Gastrocnemius medialis (tissue), 4 donors: ENCODE measurements around the gene MOB1B. TPM values are rescaled to one million over a fixed set of nuclear protein-coding genes. Genes with fewer than 3 reads are reported as not detected.
"Not testable (repeated sequence)": the region's sequence is repeated elsewhere in the genome, so short reads cannot be mapped to it uniquely, and the experiment has no call there.

Experiments used
- ATAC-seq, 2 donors: fragments of 150-250 bp; one replicate each; pipeline ENCODE4 v1.9.1; 2016
- DNase-seq, 2 donors: peaks; one replicate each; pipeline ENCODE4 v3.0.0-alpha.2; 2019
- H3K27ac ChIP-seq, 4 donors: fragments of 200-600 bp; sonication (generic); 1 replicate in 1 of 4; 2 replicates in 3 of 4; pipeline ENCODE4 v1.5.1; 2016 to 2018; ENCODE audit warnings: mild to moderate bottlenecking in 2 of 4, moderate library complexity in 1 of 4
- H3K27me3 ChIP-seq, 3 donors: fragments of 200-600 bp; sonication (generic) in 2 of 3; 1 replicate in 1 of 3; 2 replicates in 2 of 3; pipeline versions ENCODE4 v1.5.1 to v1.6.0; 2016 to 2019; ENCODE audit warnings: mild to moderate bottlenecking in 1 of 3, moderate library complexity in 1 of 3
- H3K36me3 ChIP-seq, 2 donors: fragments of 200-600 bp; sonication (generic) in 1 of 2; one replicate each; pipeline ENCODE4 v1.5.1; 2017 to 2018
- H3K4me1 ChIP-seq, 2 donors: fragments of 200-600 bp; sonication (generic) in 1 of 2; one replicate each; pipeline ENCODE4 v1.5.1; 2016 to 2017; ENCODE audit warnings: mild to moderate bottlenecking in 2 of 2
- H3K4me3 ChIP-seq, 4 donors: fragments of 200-600 bp; sonication (generic) in 3 of 4; 1 replicate in 1 of 4; 2 replicates in 3 of 4; pipeline ENCODE4 v1.5.1; 2016 to 2019; ENCODE audit warnings: mild to moderate bottlenecking in 2 of 4
- H3K9me3 ChIP-seq, 3 donors: fragments of 200-600 bp; sonication (generic) in 2 of 3; 1 replicate in 1 of 3; 2 replicates in 2 of 3; pipeline ENCODE4 v1.5.1; 2016 to 2019
- POLR2A ChIP-seq, 2 donors: fragments of 450-650 bp; IDR thresholded peaks; one replicate each; pipeline ENCODE4 v1.6.1; 2017; ENCODE audit warnings: antibody characterized with exemption in 2 of 2, mild to moderate bottlenecking in 2 of 2, moderate library complexity in 2 of 2
- in situ Hi-C, 4 donors: fragments of 200-750 bp; cut with MboI; loops; one replicate each; pipeline versions ENCODE4 v1.15.0 to v1.8.0; 2017; ENCODE audit warnings: low sequenced_read_pairs in 4 of 4
- intact Hi-C: fragments of 100-400 bp; cut with DNase I; formaldehyde crosslinking; loops from one replicate; pipeline ENCODE4 v1.15.1; 2023; ENCODE audit warnings: low total_unique reads
- total RNA-seq, 4 donors: library from RNA; depleted of rRNA; stranded (reverse); fragments of >200 nt; gene quantifications; one replicate each; pipeline versions ENCODE4 v1.1.0 to v1.2.3, GENCODE V29; 2016
- TF ChIP-seq, protein P1 (sequence below), 5 experiments: fragments of 450-650 bp in 3 of 5; fragments of 200-600 bp in 2 of 5; sonication (generic) in 2 of 5; IDR thresholded peaks in 4 of 5; conservative IDR thresholded peaks in 1 of 5; 1 replicate in 4 of 5; 2 replicates in 1 of 5; pipeline ENCODE4 v1.5.1; 2016 to 2019; ENCODE audit warnings: antibody characterized with exemption in 5 of 5, mild to moderate bottlenecking in 3 of 5, moderate library complexity in 3 of 5

MOB1B gene
- total RNA-seq, 4 donors from 2014 or later, result 6.5 to 17.5 (median 8.4) TPM

DNA sequence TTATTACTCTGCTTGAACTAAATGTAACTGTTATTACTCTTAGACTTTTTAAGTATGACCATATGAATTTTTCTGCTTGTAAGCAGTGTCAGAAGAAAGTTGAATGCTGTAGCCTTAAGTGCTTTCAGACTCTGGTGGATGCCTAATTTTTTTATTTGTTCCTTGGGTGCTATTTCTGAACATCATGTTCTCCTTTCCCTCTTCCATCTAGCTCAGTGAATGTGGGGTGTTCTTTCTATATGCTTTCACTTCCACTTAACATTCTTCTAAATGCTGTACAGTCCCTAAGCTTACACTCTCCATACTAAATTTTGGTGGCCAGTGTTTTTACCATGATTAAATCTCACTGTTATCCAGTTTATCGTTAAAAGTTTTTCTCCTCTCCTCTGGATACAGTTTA is 94.9 kb downstream of the MOB1B start:
- Histone ChIP-seq H3K27me3 (no peaks in the 10 kb centered on the region), H3K36me3 (no peaks in the 10 kb centered on the region), H3K27ac (peak overlapping the region in 1 of 4 donors; percentile 7), H3K9me3 (no peaks in the 10 kb centered on the region), H3K4me3 (no peak overlapping the region), H3K4me1 (peaks cover 13 to 16% of the 10 kb centered on the region in 2 donors)
- ATAC-seq (no peak), DNase-seq (no peak)
- TF ChIP-seq POLR2A (IDR thresholded peaks at IDR 0.05), result no peak
- TF ChIP-seq, protein P1, sequence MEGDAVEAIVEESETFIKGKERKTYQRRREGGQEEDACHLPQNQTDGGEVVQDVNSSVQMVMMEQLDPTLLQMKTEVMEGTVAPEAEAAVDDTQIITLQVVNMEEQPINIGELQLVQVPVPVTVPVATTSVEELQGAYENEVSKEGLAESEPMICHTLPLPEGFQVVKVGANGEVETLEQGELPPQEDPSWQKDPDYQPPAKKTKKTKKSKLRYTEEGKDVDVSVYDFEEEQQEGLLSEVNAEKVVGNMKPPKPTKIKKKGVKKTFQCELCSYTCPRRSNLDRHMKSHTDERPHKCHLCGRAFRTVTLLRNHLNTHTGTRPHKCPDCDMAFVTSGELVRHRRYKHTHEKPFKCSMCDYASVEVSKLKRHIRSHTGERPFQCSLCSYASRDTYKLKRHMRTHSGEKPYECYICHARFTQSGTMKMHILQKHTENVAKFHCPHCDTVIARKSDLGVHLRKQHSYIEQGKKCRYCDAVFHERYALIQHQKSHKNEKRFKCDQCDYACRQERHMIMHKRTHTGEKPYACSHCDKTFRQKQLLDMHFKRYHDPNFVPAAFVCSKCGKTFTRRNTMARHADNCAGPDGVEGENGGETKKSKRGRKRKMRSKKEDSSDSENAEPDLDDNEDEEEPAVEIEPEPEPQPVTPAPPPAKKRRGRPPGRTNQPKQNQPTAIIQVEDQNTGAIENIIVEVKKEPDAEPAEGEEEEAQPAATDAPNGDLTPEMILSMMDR (IDR thresholded peaks at IDR 0.05 in 4 of 5, conservative IDR thresholded peaks at IDR 0.05 in 1 of 5), result no peak
- in situ Hi-C loops, result loop anchor here in 2 of 4 donors (25.0 kb wide), 2 partner anchors 310 to 335 kb away; partner anchors contain the start of genes JCHAIN (in 1 of the 2) and UTP3 (in 1 of the 2)
- intact Hi-C loops, result loop anchor here (10.0 kb wide), 1 partner anchor 188 kb away; no protein-coding TSS in a partner anchor

- H3K27ac ChIP-seq, result no peak overlapping the region
- no peak for TF ChIP-seq POLR2A (IDR thresholded peaks at IDR 0.05)
- TF ChIP-seq, protein P1 (IDR thresholded peaks at IDR 0.05 in 4 of 5, conservative IDR thresholded peaks at IDR 0.05 in 1 of 5), result peak in 1 of 5 experiments; percentile 14
- no peaks in the 10 kb centered on the region for H3K9me3 ChIP-seq
- no peak overlapping the region for H3K4me3 ChIP-seq
- no peak for DNase-seq
- intact Hi-C loops (loop anchor here (10.0 kb wide), 1 partner anchor 187 kb away; no protein-coding TSS in a partner anchor), in situ Hi-C loops (loop anchor here in 2 of 4 donors (25.0 kb wide), 2 partner anchors 310 to 335 kb away; partner anchors contain the start of genes JCHAIN (in 1 of the 2) and UTP3 (in 1 of the 2))
- H3K4me1 ChIP-seq, result peaks cover 11 to 14% of the 10 kb centered on the region in 2 donors
- no peak for ATAC-seq
- no peaks in the 10 kb centered on the region for H3K36me3 ChIP-seq
- no peaks in the 10 kb centered on the region for H3K27me3 ChIP-seq
Measured at GRCh38 chr4:70997546-70997945, 95.4 kb downstream of the MOB1B start.

DNA sequence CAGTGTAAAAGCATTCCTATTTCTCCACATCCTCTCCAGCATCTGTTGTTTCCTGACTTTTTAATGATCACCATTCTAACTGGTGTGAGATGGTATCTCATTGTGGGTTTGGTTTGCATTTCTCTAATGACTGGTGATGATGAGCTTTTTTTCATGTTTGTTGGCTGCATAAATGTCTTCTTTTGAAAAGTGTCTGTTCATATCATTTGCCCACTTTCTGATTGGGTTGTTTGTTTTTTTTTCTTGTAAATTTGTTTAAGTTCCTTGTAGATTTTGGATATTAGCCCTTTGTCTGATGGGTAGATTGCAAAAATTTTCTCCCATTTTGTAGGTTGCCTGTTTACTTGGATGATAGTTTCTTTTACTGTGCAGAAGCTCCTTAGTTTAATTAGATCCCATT is 97.5 kb downstream of the MOB1B start:
- not testable (repeated sequence) for H3K27me3 ChIP-seq, DNase-seq, H3K27ac ChIP-seq, H3K4me1 ChIP-seq, H3K4me3 ChIP-seq, ATAC-seq, H3K9me3 ChIP-seq, H3K36me3 ChIP-seq
- intact Hi-C loops, result loop anchor here (10.0 kb wide), 1 partner anchor 185 kb away; no protein-coding TSS in a partner anchor
- in situ Hi-C loops, result loop anchor here (25.0 kb wide), 2 partner anchors 312 to 337 kb away; partner anchors contain the start of genes JCHAIN (in 3 of the 4) and UTP3 (in 1 of the 4)

DNA sequence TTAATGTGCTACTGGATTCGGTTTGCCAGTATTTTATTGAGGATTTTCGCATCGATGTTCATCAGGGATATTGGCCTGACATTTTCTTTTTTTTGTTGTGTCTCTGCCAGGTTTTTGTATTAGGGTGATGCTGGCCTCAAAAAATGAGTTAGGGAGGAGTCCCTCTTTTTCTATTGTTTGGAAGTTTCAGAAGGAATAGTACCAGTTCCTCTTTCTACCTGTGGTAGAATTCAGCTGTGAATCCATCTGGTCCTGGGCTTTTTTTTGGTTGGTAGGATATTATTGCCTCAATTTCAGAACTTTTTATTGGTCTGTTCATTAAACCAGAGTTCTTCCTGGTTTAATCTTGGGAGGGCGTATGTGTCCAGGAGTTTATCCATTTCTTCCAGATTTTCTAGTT is 99.2 kb downstream of the MOB1B start:
- H3K9me3 ChIP-seq, H3K36me3 ChIP-seq, DNase-seq, H3K27me3 ChIP-seq, H3K4me3 ChIP-seq, H3K27ac ChIP-seq, H3K4me1 ChIP-seq, ATAC-seq, intact Hi-C loops: not testable (repeated sequence)
- in situ Hi-C loops, result loop anchor here in 2 of 4 donors (25.0 kb wide), 1 partner anchor 339 kb away; the partner anchor contains the start of gene JCHAIN (in 2 of the 2)

DNA sequence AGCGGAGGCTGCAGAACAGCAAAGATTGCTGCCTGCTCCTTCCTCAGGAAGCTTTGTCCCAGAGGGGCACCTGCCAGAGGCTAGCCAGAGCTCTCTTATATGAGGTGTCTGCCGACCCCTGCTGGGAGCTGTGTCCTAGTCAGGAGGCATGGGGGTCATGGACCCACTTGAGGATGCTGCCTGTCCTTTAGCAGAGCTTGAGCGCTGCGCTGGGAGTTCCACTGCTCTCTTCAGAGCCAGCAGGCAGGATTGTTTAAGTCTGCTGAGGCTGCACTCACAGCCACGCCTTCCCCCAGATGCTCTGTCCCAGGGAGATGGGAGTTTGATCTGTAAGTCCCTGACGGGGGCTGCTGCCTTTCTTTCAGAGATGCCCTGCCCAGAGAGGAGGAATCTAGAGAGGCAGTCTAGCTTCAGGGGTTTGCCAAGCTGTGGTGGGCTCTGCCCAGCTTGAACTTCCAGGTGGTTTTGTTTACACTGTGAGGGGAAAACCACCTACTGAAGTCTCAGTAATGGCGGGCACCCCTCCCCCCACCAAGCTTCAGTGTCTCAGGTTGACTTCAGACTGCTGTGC is 102.2 kb downstream of the MOB1B start:
- no peaks in the 10 kb centered on the region for H3K36me3 ChIP-seq
- intact Hi-C loops (no loop called here), in situ Hi-C loops (loop anchor here in 2 of 4 donors (25.0 kb wide), 1 partner anchor 342 kb away; the partner anchor contains the start of gene JCHAIN (in 2 of the 2))
- no peak overlapping the region for H3K27ac ChIP-seq
- ATAC-seq (no peak), DNase-seq (no peak)
- no peaks in the 10 kb centered on the region for H3K27me3 ChIP-seq
- H3K4me1 ChIP-seq, result no peaks in the 10 kb centered on the region
- H3K9me3 ChIP-seq, result no peaks in the 10 kb centered on the region
- TF ChIP-seq POLR2A (IDR thresholded peaks at IDR 0.05), result no peak
- TF ChIP-seq, protein P1 (IDR thresholded peaks at IDR 0.05 in 4 of 5, conservative IDR thresholded peaks at IDR 0.05 in 1 of 5), result no peak
- no peak overlapping the region for H3K4me3 ChIP-seq

DNA sequence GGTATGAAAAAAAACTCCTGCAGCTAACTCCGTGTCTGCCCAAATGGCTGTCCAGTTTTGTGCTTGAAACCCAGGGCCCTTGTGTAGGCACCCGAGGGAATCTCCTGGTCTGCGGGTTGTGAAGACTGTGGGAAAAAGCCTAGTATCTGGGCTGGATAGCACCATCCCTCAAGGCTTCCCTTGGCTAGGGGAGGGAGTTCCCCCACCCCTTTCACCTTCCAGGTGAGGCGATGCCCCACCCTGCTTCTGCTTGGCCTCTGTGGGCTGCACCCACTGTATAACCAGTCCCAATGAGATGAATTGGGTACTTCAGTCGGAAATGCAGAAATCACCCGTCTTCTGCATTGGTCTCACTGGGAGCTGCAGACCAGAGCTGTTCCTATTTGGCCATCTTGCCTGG is 102.9 kb downstream of the MOB1B start:
- not testable (repeated sequence) for DNase-seq, H3K27ac ChIP-seq, H3K4me1 ChIP-seq, H3K4me3 ChIP-seq, H3K9me3 ChIP-seq, H3K27me3 ChIP-seq, ATAC-seq, H3K36me3 ChIP-seq
- in situ Hi-C loops, result loop anchor here in 2 of 4 donors (25.0 kb wide), 1 partner anchor 343 kb away; the partner anchor contains the start of gene JCHAIN (in 2 of the 2)
- intact Hi-C loops, result loop anchor here (5.0 kb wide), 1 partner anchor 403 kb away; no protein-coding TSS in a partner anchor
